Hepatocyte (in vitro differentiated cells): ENCODE results near the gene ARHGAP12. TPM values are rescaled to one million over a fixed set of nuclear protein-coding genes. Genes with fewer than 3 reads are reported as not detected.

Experiments used
- DNase-seq: peaks from one replicate; pipeline ENCODE4 v3.0.0-alpha.2; 2016; ENCODE audit warnings: low spot score
- H2AFZ ChIP-seq: fragments of 200-600 bp; sonication (generic); 2 replicates; pipeline ENCODE4 v1.6.0; 2016; ENCODE audit warnings: antibody characterized with exemption, mild to moderate bottlenecking
- H3K27ac ChIP-seq: fragments of 200-600 bp; sonication (generic); 2 replicates; pipeline ENCODE4 v1.5.1; 2016; ENCODE audit warnings: mild to moderate bottlenecking
- H3K27me3 ChIP-seq: fragments of 200-600 bp; sonication (generic); 2 replicates; pipeline ENCODE4 v1.6.1; 2016
- H3K36me3 ChIP-seq: fragments of 200-600 bp; sonication (generic); replicated peaks from 2 replicates; pipeline ENCODE4 v1.5.1; 2016; ENCODE audit warnings: low read depth; ENCODE audit not compliant: insufficient read depth
- H3K4me1 ChIP-seq: fragments of 200-600 bp; sonication (generic); 2 replicates; pipeline ENCODE4 v1.5.1; 2016; ENCODE audit warnings: mild to moderate bottlenecking, moderate library complexity; ENCODE audit not compliant: insufficient read depth
- H3K4me2 ChIP-seq: fragments of 200-600 bp; sonication (generic); 2 replicates; pipeline ENCODE4 v1.6.0; 2016
- H3K4me3 ChIP-seq: fragments of 200-600 bp; sonication (generic); 2 replicates; pipeline ENCODE4 v1.5.1; 2016; ENCODE audit warnings: mild to moderate bottlenecking
- H3K79me2 ChIP-seq: fragments of 200-600 bp; sonication (generic); 2 replicates; pipeline ENCODE4 v1.6.0; 2017; ENCODE audit warnings: mild to moderate bottlenecking
- H3K9me2 ChIP-seq: fragments of 200-600 bp; sonication (generic); replicated peaks from 2 replicates; pipeline ENCODE4 v1.6.0; 2017; ENCODE audit warnings: mild to moderate bottlenecking; ENCODE audit not compliant: insufficient read depth
- H3K9me3 ChIP-seq: fragments of 200-600 bp; sonication (generic); 2 replicates; pipeline ENCODE4 v1.5.1; 2016; ENCODE audit warnings: low read depth, mild to moderate bottlenecking
- H4K20me1 ChIP-seq: fragments of 200-600 bp; sonication (generic); 2 replicates; pipeline ENCODE4 v1.6.0; 2016; ENCODE audit warnings: mild to moderate bottlenecking; ENCODE audit not compliant: insufficient read depth, poor library complexity, severe bottlenecking
- CTCF ChIP-seq: fragments of 200-600 bp; sonication (generic); IDR thresholded peaks from 2 replicates; pipeline ENCODE4 v1.5.1; 2016; ENCODE audit warnings: antibody characterized with exemption, mild to moderate bottlenecking; ENCODE audit not compliant: poor library complexity
- EZH2 ChIP-seq: fragments of 200-600 bp; sonication (generic); IDR thresholded peaks from 2 replicates; pipeline ENCODE4 v1.6.1; 2016; ENCODE audit warnings: antibody characterized with exemption, mild to moderate bottlenecking, borderline replicate concordance
- EZH2phosphoT487 ChIP-seq: fragments of 200-600 bp; sonication (generic); IDR thresholded peaks from one replicate; pipeline ENCODE4 v1.6.1; 2018; ENCODE audit warnings: antibody characterized with exemption, mild to moderate bottlenecking, low read depth, moderate library complexity; ENCODE audit not compliant: unreplicated experiment, severe bottlenecking
- WGBS: methylation state at CpG from one replicate; pipeline ENCODE4 v1.1.6; 2016; ENCODE audit warnings: low lambda C conversion rate; ENCODE audit errors: missing lambda C conversion rate; 5-methylcytosine and 5-hydroxymethylcytosine counted together
- polyA plus RNA-seq: library from polyadenylated mRNA; unstranded; fragments of >200 nt; fragmentation: Nextera tagmentation; extraction: Ambion mirVana; gene quantifications from 2 replicates; pipeline ENCODE4 v1.2.1, GENCODE V29; 2016
- total RNA-seq: library from RNA; depleted of rRNA; stranded (reverse); fragments of >200 nt; gene quantifications from 2 replicates; pipeline ENCODE4 v1.2.3, GENCODE V29; 2014

Gene ARHGAP12
- total and polyA plus RNA-seq, 2 experiments from 2014 or later, result 16.4 to 55.6 TPM

GRCh38 chr10:31803606-31804351 is 124.9 kb downstream of the ARHGAP12 start:
- Histone ChIP-seq H3K27me3 (no peaks in the 10 kb centered on the region), H3K36me3 (peaks cover 4% of the 10 kb centered on the region), H3K4me1 (no peaks in the 10 kb centered on the region), H3K9me3 (no peaks in the 10 kb centered on the region), H3K27ac (no peak overlapping the region), H3K79me2 (no peaks in the 10 kb centered on the region), H2AFZ (no peak overlapping the region), H4K20me1 (no peaks in the 10 kb centered on the region), H3K4me3 (no peak overlapping the region), H3K9me2 (no peaks in the 10 kb centered on the region), H3K4me2 (no peak overlapping the region)
- DNase-seq, result no peak
- 64% methylated on average over 8 of the region's 8 CpGs for WGBS
- TF ChIP-seq EZH2phosphoT487 (no peak), CTCF (no peak), EZH2 (no peak)

GRCh38 chr10:31799181-31799580 is 129.4 kb downstream of the ARHGAP12 start:
- H4K20me1 ChIP-seq, result no peaks in the 10 kb centered on the region
- no peaks in the 10 kb centered on the region for H3K79me2 ChIP-seq
- H3K27ac ChIP-seq, result no peak overlapping the region
- H3K27me3 ChIP-seq, result no peaks in the 10 kb centered on the region
- no peaks in the 10 kb centered on the region for H3K4me1 ChIP-seq
- DNase-seq, result no peak
- 92% methylated on average over 2 of the region's 2 CpGs for WGBS
- no peak overlapping the region for H2AFZ ChIP-seq
- H3K9me2 ChIP-seq, result no peaks in the 10 kb centered on the region
- H3K36me3 ChIP-seq, result peaks cover 4% of the 10 kb centered on the region
- no peak for TF ChIP-seq EZH2
- no peak for TF ChIP-seq EZH2phosphoT487
- TF ChIP-seq CTCF, result no peak
- H3K9me3 ChIP-seq, result no peaks in the 10 kb centered on the region
- H3K4me2 ChIP-seq, result no peak overlapping the region
- no peak overlapping the region for H3K4me3 ChIP-seq

- no peaks in the 10 kb centered on the region for H3K79me2 ChIP-seq
- WGBS, result 93% methylated on average over 1 of the region's 1 CpG
Measured at GRCh38 chr10:31792745-31793144, 135.9 kb downstream of the ARHGAP12 start.

More at GRCh38 chr10:31792745-31793144, 135.9 kb downstream of the ARHGAP12 start:
- Histone ChIP-seq H3K4me2 (no peak overlapping the region), H3K9me3 (no peaks in the 10 kb centered on the region), H3K4me1 (no peaks in the 10 kb centered on the region), H3K36me3 (no peaks in the 10 kb centered on the region), H3K27me3 (no peaks in the 10 kb centered on the region), H4K20me1 (no peaks in the 10 kb centered on the region), H3K9me2 (no peaks in the 10 kb centered on the region), H2AFZ (no peak overlapping the region), H3K27ac (no peak overlapping the region), H3K4me3 (no peak overlapping the region)
- TF ChIP-seq EZH2phosphoT487 (no peak), EZH2 (no peak), CTCF (no peak)
- DNase-seq, result no peak
